A673 (cell line): ENCODE measurements around the gene SPRED1. TPM values are rescaled to one million over a fixed set of nuclear protein-coding genes. Genes with fewer than 3 reads are reported as not detected.

Experiments used
- BruUV-seq: library from RNA; stranded (reverse); fragments of 400-500 nt; replicated peaks from 2 replicates; lab custom pipeline; 2021; lab: Mats Ljungman, UMichigan
- CTCF ChIA-PET: fragments of 300-600 bp; sonication (Branson Sonifier 250); formaldehyde crosslinking; loops from one replicate; lab custom pipeline; 2022; ENCODE audit warnings: antibody characterized with exemption; lab: Charles Lee
- POLR2A ChIA-PET: fragments of 300-600 bp; sonication (Branson Sonifier 250); formaldehyde crosslinking; loops from one replicate; lab custom pipeline; 2022; ENCODE audit warnings: antibody characterized with exemption; ENCODE audit not compliant: low non-redundant PET; lab: Charles Lee
- DNase-seq: peaks from one replicate; pipeline ENCODE4 v3.0.0-alpha.2; 2015; ENCODE audit warnings: low spot score
- H3K27ac ChIP-seq: fragments of 200-600 bp; sonication (generic); 2 replicates; pipeline ENCODE4 v1.5.1; 2016; ENCODE audit warnings: mixed run types, low read depth, mild to moderate bottlenecking, mixed read lengths, antibody characterized with exemption, low read length; ENCODE audit not compliant: poor library complexity, severe bottlenecking
- H3K27me3 ChIP-seq: fragments of 200-600 bp; sonication (generic); replicated peaks from 2 replicates; pipeline ENCODE4 v1.6.1; 2017; ENCODE audit warnings: mixed run types, low read depth, mild to moderate bottlenecking, mixed read lengths, antibody characterized with exemption, low read length; ENCODE audit not compliant: insufficient read depth, poor library complexity
- H3K36me3 ChIP-seq: fragments of 200-600 bp; sonication (generic); 2 replicates; pipeline ENCODE4 v1.6.1; 2016; ENCODE audit warnings: mixed run types, mild to moderate bottlenecking, mixed read lengths, antibody characterized with exemption, low read length; ENCODE audit not compliant: insufficient read depth, poor library complexity, severe bottlenecking
- H3K4me1 ChIP-seq: fragments of 200-600 bp; sonication (generic); 2 replicates; pipeline ENCODE4 v1.6.1; 2017; ENCODE audit warnings: mixed run types, mild to moderate bottlenecking, mixed read lengths, antibody characterized with exemption, low read length; ENCODE audit not compliant: insufficient read depth, poor library complexity, severe bottlenecking
- H3K4me3 ChIP-seq: fragments of 200-600 bp; sonication (generic); 2 replicates; pipeline ENCODE4 v1.5.1; 2016; ENCODE audit warnings: low read depth, mixed run types, mild to moderate bottlenecking, mixed read lengths, low read length; ENCODE audit not compliant: poor library complexity, severe bottlenecking
- H3K9me3 ChIP-seq: fragments of 200-600 bp; sonication (generic); 2 replicates; pipeline ENCODE4 v1.6.1; 2016; ENCODE audit warnings: mixed run types, low read depth, mild to moderate bottlenecking, mixed read lengths, antibody characterized with exemption, low read length; ENCODE audit not compliant: poor library complexity, severe bottlenecking
- EZH2 ChIP-seq: fragments of 200-600 bp; sonication (generic); IDR thresholded peaks from 2 replicates; pipeline ENCODE4 v1.6.1; 2017; ENCODE audit warnings: borderline replicate concordance, low read depth, mild to moderate bottlenecking, mixed read lengths, antibody characterized with exemption, low read length; ENCODE audit not compliant: poor library complexity, severe bottlenecking
- intact Hi-C: fragments of 100-400 bp; cut with micrococcal nuclease; formaldehyde crosslinking; loops from one replicate; pipeline ENCODE4 v1.10.0; 2022; ENCODE audit not compliant: unreplicated experiment
- total RNA-seq: library from RNA; stranded (reverse); gene quantifications from 2 replicates; pipeline ENCODE4 v1.2.3, GENCODE V29; 2021
- TF ChIP-seq, protein P1 (sequence below): fragments of 300-800, 200-600 bp; sonication (generic); conservative IDR thresholded peaks from 2 replicates; pipeline ENCODE4 v1.5.1; 2017; ENCODE audit warnings: low read depth, mild to moderate bottlenecking, antibody characterized with exemption, low read length, moderate library complexity, mixed read lengths

The SPRED1 gene
- total RNA-seq, 1 experiment from 2014 or later: 17.3 TPM

DNA sequence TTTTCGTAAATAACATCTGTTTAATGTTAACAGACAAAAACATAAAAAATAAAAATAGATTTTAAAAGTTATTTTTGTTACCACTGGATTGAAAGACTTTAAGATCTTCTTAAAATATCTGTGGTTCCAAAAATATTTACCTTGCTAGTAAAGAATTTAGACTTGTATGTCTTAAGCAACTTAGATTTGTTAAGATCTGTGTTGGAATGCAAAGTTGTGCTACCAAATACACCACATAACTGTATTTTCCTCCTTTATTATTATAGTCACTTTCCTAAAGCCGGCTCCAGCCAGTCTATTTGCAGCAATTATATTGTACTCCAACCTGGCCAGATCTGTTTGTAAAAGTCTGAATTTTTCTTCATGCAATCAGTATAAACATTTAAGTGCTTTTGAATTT, 63.7 kb downstream of the SPRED1 start:
- ChIA-PET POLR2A (no interaction called here), CTCF (no interaction called here)
- TF ChIP-seq EZH2: no peak
- TF ChIP-seq, protein P1, sequence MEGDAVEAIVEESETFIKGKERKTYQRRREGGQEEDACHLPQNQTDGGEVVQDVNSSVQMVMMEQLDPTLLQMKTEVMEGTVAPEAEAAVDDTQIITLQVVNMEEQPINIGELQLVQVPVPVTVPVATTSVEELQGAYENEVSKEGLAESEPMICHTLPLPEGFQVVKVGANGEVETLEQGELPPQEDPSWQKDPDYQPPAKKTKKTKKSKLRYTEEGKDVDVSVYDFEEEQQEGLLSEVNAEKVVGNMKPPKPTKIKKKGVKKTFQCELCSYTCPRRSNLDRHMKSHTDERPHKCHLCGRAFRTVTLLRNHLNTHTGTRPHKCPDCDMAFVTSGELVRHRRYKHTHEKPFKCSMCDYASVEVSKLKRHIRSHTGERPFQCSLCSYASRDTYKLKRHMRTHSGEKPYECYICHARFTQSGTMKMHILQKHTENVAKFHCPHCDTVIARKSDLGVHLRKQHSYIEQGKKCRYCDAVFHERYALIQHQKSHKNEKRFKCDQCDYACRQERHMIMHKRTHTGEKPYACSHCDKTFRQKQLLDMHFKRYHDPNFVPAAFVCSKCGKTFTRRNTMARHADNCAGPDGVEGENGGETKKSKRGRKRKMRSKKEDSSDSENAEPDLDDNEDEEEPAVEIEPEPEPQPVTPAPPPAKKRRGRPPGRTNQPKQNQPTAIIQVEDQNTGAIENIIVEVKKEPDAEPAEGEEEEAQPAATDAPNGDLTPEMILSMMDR: no peak
- Histone ChIP-seq H3K36me3 (no peaks in the 10 kb centered on the region), H3K27ac (no peak overlapping the region), H3K27me3 (no peaks in the 10 kb centered on the region), H3K4me3 (no peak overlapping the region), H3K9me3 (no peaks in the 10 kb centered on the region), H3K4me1 (peaks cover 11% of the 10 kb centered on the region)
- intact Hi-C loops: no loop called here
- no peak for DNase-seq
- no TSS peak for BruUV-seq

DNA sequence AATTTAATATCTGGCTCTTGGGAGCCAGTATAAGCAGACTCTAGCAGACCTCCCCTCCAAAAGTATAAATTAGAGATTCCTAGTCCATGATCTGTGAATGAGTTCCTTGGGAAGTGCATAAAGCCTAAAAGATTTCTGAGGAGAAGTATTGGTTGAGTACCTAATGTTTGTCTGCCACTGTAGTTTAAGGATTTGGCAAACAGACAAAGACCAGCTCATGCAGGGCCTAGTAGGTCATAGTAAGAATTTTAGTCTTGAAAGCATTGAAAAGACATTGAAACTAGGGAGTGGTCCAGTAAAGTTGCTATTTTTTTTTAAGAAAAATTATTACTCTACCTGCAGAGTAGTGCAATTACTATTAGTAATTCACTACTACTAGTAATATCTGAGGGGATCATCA, 67.5 kb downstream of the SPRED1 start:
- Histone ChIP-seq H3K27ac (no peak overlapping the region), H3K36me3 (no peaks in the 10 kb centered on the region), H3K27me3 (no peaks in the 10 kb centered on the region), H3K9me3 (no peaks in the 10 kb centered on the region), H3K4me3 (no peak overlapping the region), H3K4me1 (peaks cover 11% of the 10 kb centered on the region)
- ChIA-PET POLR2A (no interaction called here), CTCF (no interaction called here)
- DNase-seq: no peak
- no TSS peak for BruUV-seq
- no peak for TF ChIP-seq EZH2
- TF ChIP-seq, protein P1: no peak
- intact Hi-C loops: no loop called here

- Histone ChIP-seq H3K36me3 (no peaks in the 10 kb centered on the region), H3K27me3 (no peaks in the 10 kb centered on the region), H3K4me3 (no peak overlapping the region), H3K4me1 (peaks cover 11% of the 10 kb centered on the region), H3K9me3 (no peaks in the 10 kb centered on the region), H3K27ac (no peak overlapping the region)
- TF ChIP-seq, protein P1: no peak
- no peak for TF ChIP-seq EZH2
- DNase-seq: no peak
- BruUV-seq: no TSS peak
- ChIA-PET POLR2A (no interaction called here), CTCF (no interaction called here)
- intact Hi-C loops: no loop called here
Observed at GRCh38 chr15:38320866-38321265, 68.2 kb downstream of the SPRED1 start.
